Ectodermal cell (in vitro differentiated cells): ENCODE measurements around the gene SLC25A18.

ENCODE experiments used
- H3K27ac ChIP-seq: 2 replicates; pipeline ENCODE4 v1.7.0; 2013; ENCODE audit warnings: mild to moderate bottlenecking, low read depth, low read length; ENCODE audit not compliant: insufficient read depth, poor library complexity, severe bottlenecking
- H3K27me3 ChIP-seq: 2 replicates; pipeline ENCODE4 v1.7.0; 2013; ENCODE audit warnings: mild to moderate bottlenecking, low read length; ENCODE audit not compliant: insufficient read depth, control insufficient read depth, poor library complexity, severe bottlenecking
- H3K36me3 ChIP-seq: one replicate; pipeline ENCODE4 v1.7.0; 2013; ENCODE audit warnings: low read length; ENCODE audit not compliant: control insufficient read depth, insufficient read depth
- H3K4me1 ChIP-seq: one replicate; pipeline ENCODE4 v1.7.0; 2013; ENCODE audit warnings: low read length; ENCODE audit not compliant: control insufficient read depth, insufficient read depth
- H3K4me3 ChIP-seq: 2 replicates; pipeline ENCODE4 v1.7.0; 2013; ENCODE audit warnings: low read depth, low read length, control low read depth; ENCODE audit not compliant: insufficient read depth
- H3K9me3 ChIP-seq: 2 replicates; pipeline ENCODE4 v1.7.0; 2013; ENCODE audit warnings: mild to moderate bottlenecking, low read length, moderate library complexity; ENCODE audit not compliant: control insufficient read depth
- WGBS, 2 experiments: methylation state at CpG; one replicate each; pipeline ENCODE4 v1.1.7; 2013; ENCODE audit warnings: missing lambda C conversion rate in 2 of 2; 5-methylcytosine and 5-hydroxymethylcytosine counted together

Gene SLC25A18

GRCh38 chr22:17598318-17598717, 35.0 kb downstream of the SLC25A18 start:
- Histone ChIP-seq H3K4me1 (no peaks in the 10 kb centered on the region), H3K4me3 (no peak overlapping the region), H3K27me3 (no peaks in the 10 kb centered on the region), H3K36me3 (peaks cover 56% of the 10 kb centered on the region), H3K27ac (no peak overlapping the region), H3K9me3 (no peaks in the 10 kb centered on the region)
- 90 to 97% methylated on average over 4 of the region's 4 CpGs for WGBS, 2 experiments

GRCh38 chr22:17601031-17601430, 37.7 kb downstream of the SLC25A18 start:
- Histone ChIP-seq H3K9me3 (no peaks in the 10 kb centered on the region), H3K27me3 (no peaks in the 10 kb centered on the region), H3K4me3 (no peak overlapping the region), H3K36me3 (peaks cover 37% of the 10 kb centered on the region), H3K27ac (no peak overlapping the region), H3K4me1 (no peaks in the 10 kb centered on the region)
- 94 to 98% methylated on average over 3 of the region's 3 CpGs for WGBS, 2 experiments

- Histone ChIP-seq H3K27me3 (no peaks in the 10 kb centered on the region), H3K36me3 (peaks cover 15% of the 10 kb centered on the region), H3K4me3 (no peak overlapping the region), H3K9me3 (no peaks in the 10 kb centered on the region), H3K27ac (no peak overlapping the region), H3K4me1 (no peaks in the 10 kb centered on the region)
- 94 to 95% methylated on average over 4 of the region's 4 CpGs for WGBS, 2 experiments
Measured at GRCh38 chr22:17603668-17604067, 40.4 kb downstream of the SLC25A18 start.

GRCh38 chr22:17606496-17606895, 43.2 kb downstream of the SLC25A18 start:
- Histone ChIP-seq H3K27me3 (no peaks in the 10 kb centered on the region), H3K27ac (no peak overlapping the region), H3K4me3 (no peak overlapping the region), H3K36me3 (peaks cover 8% of the 10 kb centered on the region), H3K9me3 (no peaks in the 10 kb centered on the region), H3K4me1 (no peaks in the 10 kb centered on the region)
- 93 to 94% methylated on average over 5 of the region's 5 CpGs for WGBS, 2 experiments

GRCh38 chr22:17607891-17608521, 44.7 kb downstream of the SLC25A18 start:
- H3K9me3 ChIP-seq = no peaks in the 10 kb centered on the region
- H3K27ac ChIP-seq = no peak overlapping the region
- no peaks in the 10 kb centered on the region for H3K27me3 ChIP-seq
- H3K4me3 ChIP-seq = no peak overlapping the region
- 92 to 93% methylated on average over 4 of the region's 4 CpGs for WGBS, 2 experiments
- H3K4me1 ChIP-seq = no peaks in the 10 kb centered on the region
- peaks cover 13% of the 10 kb centered on the region for H3K36me3 ChIP-seq

GRCh38 chr22:17612057-17612456, 48.8 kb downstream of the SLC25A18 start:
- Histone ChIP-seq H3K36me3 (peaks cover 13% of the 10 kb centered on the region), H3K4me3 (no peak overlapping the region), H3K4me1 (no peaks in the 10 kb centered on the region), H3K27me3 (no peaks in the 10 kb centered on the region), H3K9me3 (no peaks in the 10 kb centered on the region), H3K27ac (no peak overlapping the region)
- 80 to 85% methylated on average over 3 of the region's 3 CpGs for WGBS, 2 experiments

- H3K36me3 ChIP-seq = peaks cover 13% of the 10 kb centered on the region
- no peak overlapping the region for H3K4me3 ChIP-seq
- H3K4me1 ChIP-seq = no peaks in the 10 kb centered on the region
- H3K27me3 ChIP-seq = no peaks in the 10 kb centered on the region
- no peaks in the 10 kb centered on the region for H3K9me3 ChIP-seq
- 91 to 94% methylated on average over 6 to 7 of the region's 7 CpGs for WGBS, 2 experiments
- no peak overlapping the region for H3K27ac ChIP-seq
Measured at GRCh38 chr22:17613280-17613679, 50.0 kb downstream of the SLC25A18 start.

GRCh38 chr22:17627961-17628405, 64.7 kb downstream of the SLC25A18 start:
- Histone ChIP-seq H3K36me3 (no peaks in the 10 kb centered on the region), H3K9me3 (no peaks in the 10 kb centered on the region), H3K27me3 (no peaks in the 10 kb centered on the region), H3K4me1 (peaks cover 3% of the 10 kb centered on the region), H3K4me3 (peak overlapping the region; percentile 99), H3K27ac (no peak overlapping the region)
- WGBS, 2 experiments = 22 to 25% methylated on average over 24 of the region's 24 CpGs

GRCh38 chr22:17628406-17629172, 65.3 kb downstream of the SLC25A18 start, which contains the start of gene ATP6V1E1:
TSS of gene ATP6V1E1 (minus strand) at chr22:17628749. CDS start at chr22:17628635, 114 bp downstream.
- Histone ChIP-seq H3K4me3 (peak within 1 kb of the TSS; percentile 99), H3K9me3 (no peaks in the 10 kb centered on the region), H3K4me1 (peaks cover 3% of the 10 kb centered on the region), H3K27ac (peak within 1 kb of the TSS; percentile 73), H3K27me3 (no peaks in the 10 kb centered on the region), H3K36me3 (no peaks in the 10 kb centered on the region)
- 1 to 2% methylated on average over 45 of the region's 45 CpGs for WGBS, 2 experiments

- Histone ChIP-seq H3K27me3 (no peaks in the 10 kb centered on the region), H3K27ac (peak overlapping the region; percentile 73), H3K4me1 (peaks cover 3% of the 10 kb centered on the region), H3K4me3 (peak overlapping the region; percentile 99), H3K9me3 (no peaks in the 10 kb centered on the region), H3K36me3 (no peaks in the 10 kb centered on the region)
- WGBS, 2 experiments = 0% methylated on average over 1 of the region's 1 CpG
Measured at GRCh38 chr22:17629173-17629489, 65.8 kb downstream of the SLC25A18 start.
